Lower leg skin (tissue), 4 donors: ENCODE measurements around the gene S100G. TPM values are rescaled to one million over a fixed set of nuclear protein-coding genes. Genes with fewer than 3 reads are reported as not detected.
"Not testable (repeated sequence)": the region's sequence is repeated elsewhere in the genome, so short reads cannot be mapped to it uniquely, and the experiment has no call there.

Experiments used
- DNase-seq, 2 donors: peaks; one replicate each; pipeline ENCODE4 v3.0.0-alpha.2; 2019; ENCODE audit warnings: low spot score in 2 of 2
- H3K4me3 ChIP-seq: fragments of 200-600 bp; sonication (generic); 2 replicates; pipeline ENCODE4 v1.5.1; 2017; ENCODE audit warnings: mild to moderate bottlenecking, low read depth; ENCODE audit not compliant: poor library complexity, severe bottlenecking
- POLR2A ChIP-seq, 2 donors: fragments of 450-650 bp; IDR thresholded peaks; one replicate each; pipeline ENCODE4 v1.6.1; 2016 to 2017; ENCODE audit warnings: antibody characterized with exemption in 2 of 2, mild to moderate bottlenecking in 1 of 2, moderate library complexity in 1 of 2
- WGBS, 2 donors: methylation state at CpG; one replicate each; pipeline ENCODE4 v1.1.5; 2018; 5-methylcytosine and 5-hydroxymethylcytosine counted together
- intact Hi-C: fragments of 100-400 bp; cut with DNase I; formaldehyde crosslinking; loops from one replicate; pipeline ENCODE4 v1.15.0; 2023; ENCODE audit warnings: low total_unique reads
- total RNA-seq, 4 donors: library from RNA; depleted of rRNA; stranded (reverse); fragments of >200 nt; gene quantifications; one replicate each; pipeline ENCODE4 v1.1.0, GENCODE V29; 2016
- TF ChIP-seq, protein P1 (sequence below), 3 donors: fragments of 450-650 bp; IDR thresholded peaks; one replicate each; pipeline ENCODE4 v1.5.1; 2016; ENCODE audit warnings: antibody characterized with exemption in 3 of 3, mild to moderate bottlenecking in 3 of 3, moderate library complexity in 2 of 3

The S100G gene
- total RNA-seq, 4 donors from 2014 or later, result not detected

DNA sequence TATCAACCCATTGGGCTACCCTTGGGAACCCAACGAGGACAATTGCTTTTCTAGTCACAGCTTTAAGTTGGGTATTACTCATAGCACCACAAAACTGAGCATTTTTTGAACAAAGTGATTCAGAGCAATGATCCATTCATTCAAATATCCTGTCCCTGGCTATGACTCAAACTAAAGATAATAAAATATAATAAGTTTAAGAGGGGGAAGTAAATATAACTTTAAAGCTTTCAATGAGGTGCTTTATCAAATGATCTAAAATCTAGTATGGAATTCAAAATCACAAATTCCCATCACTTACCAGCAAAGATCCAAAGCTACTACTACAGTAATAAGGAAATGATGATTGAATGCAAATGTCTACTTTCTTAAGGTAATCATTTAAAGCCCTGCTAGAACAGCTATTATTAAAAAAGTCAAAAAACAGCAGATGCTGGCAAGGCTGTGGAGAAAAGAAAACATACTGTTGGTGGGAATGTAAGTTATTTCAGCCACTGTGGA, 39.8 kb upstream of the S100G start:
- TF ChIP-seq POLR2A (IDR thresholded peaks at IDR 0.05), result no peak
- TF ChIP-seq, protein P1, sequence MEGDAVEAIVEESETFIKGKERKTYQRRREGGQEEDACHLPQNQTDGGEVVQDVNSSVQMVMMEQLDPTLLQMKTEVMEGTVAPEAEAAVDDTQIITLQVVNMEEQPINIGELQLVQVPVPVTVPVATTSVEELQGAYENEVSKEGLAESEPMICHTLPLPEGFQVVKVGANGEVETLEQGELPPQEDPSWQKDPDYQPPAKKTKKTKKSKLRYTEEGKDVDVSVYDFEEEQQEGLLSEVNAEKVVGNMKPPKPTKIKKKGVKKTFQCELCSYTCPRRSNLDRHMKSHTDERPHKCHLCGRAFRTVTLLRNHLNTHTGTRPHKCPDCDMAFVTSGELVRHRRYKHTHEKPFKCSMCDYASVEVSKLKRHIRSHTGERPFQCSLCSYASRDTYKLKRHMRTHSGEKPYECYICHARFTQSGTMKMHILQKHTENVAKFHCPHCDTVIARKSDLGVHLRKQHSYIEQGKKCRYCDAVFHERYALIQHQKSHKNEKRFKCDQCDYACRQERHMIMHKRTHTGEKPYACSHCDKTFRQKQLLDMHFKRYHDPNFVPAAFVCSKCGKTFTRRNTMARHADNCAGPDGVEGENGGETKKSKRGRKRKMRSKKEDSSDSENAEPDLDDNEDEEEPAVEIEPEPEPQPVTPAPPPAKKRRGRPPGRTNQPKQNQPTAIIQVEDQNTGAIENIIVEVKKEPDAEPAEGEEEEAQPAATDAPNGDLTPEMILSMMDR (IDR thresholded peaks at IDR 0.05), result no peak
- DNase-seq, result no peak
- H3K4me3 ChIP-seq, result no peak overlapping the region
- 76 to 91% methylated on average over 1 of the region's 1 CpG for WGBS, 2 donors
- intact Hi-C loops, result no loop called here

DNA sequence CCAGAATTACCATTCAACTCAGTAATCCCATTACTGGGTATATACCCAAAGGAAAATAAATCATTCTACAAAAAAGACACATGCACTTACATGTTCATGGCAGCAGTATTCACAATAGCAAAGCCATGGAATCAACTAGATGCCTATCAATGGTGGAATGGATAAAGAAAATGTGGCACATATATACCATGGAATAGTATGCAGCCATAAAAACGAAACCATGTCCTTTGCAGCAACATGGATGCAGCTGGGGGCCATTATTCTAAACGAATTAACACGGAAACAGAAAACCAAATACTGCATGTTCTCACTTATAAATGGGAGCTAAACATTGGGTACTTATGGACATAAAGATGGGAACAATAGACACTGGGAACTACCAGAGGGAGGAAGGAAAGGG, 39.3 kb upstream of the S100G start:
- intact Hi-C loops, DNase-seq, H3K4me3 ChIP-seq: not testable (repeated sequence)
- WGBS, 2 donors, result 92 to 96% methylated on average over 3 of the region's 3 CpGs

DNA sequence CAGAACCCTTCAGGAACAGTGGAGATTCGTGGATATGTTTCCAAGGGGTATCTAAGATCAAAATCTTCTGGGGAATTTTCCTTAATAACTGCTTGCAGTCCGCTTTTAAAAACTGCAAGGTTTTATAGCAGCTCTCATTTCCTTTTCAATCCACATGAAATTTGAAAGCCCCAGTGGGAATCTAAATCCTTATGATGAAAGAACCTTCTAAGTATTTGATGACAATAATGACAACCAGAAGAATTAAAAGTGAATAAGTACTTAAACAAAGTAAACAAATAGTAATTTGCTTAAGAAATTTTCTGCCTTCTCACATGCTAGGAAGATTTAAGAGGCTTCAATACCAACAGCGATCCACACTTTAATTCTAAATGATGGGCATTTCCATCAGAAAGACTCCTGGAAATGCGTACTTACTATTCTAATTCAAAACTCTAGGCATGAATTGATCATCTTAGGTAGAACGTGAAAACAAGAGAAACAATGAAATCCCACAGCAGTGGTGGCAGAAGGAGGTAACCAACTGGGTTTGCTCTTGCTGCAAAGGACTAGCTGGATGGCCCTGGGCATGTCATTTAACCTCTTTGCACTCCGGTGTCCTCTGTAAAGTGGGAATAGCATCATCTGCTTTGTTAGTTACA, 37.6 kb upstream of the S100G start:
- TF ChIP-seq, protein P1 (IDR thresholded peaks at IDR 0.05), result no peak
- TF ChIP-seq POLR2A (IDR thresholded peaks at IDR 0.05), result no peak
- DNase-seq, result no peak
- intact Hi-C loops, result no loop called here
- H3K4me3 ChIP-seq, result no peak overlapping the region
- WGBS, 2 donors, result 64 to 81% methylated on average over 6 of the region's 6 CpGs

DNA sequence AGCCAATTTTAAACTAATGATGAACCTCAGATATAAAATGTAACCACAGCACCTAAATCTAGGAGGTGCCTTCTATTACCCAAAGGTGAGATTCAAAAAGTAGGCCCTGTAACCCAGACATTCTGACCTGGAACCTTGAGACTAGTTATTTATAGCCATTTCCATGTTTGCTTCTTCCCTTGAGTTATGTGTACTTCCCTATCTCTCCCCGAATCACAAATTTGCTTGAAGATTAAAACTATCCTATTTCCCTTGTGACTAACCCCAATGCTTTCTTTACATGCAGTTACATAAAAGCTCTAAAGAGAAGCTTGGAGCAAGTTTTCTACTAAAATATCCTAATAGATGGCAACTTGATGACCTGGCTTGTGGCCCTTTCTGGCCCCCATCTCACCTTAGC, 32.6 kb upstream of the S100G start:
- 84 to 94% methylated on average over 1 of the region's 1 CpG for WGBS, 2 donors
- intact Hi-C loops, result no loop called here
- TF ChIP-seq, protein P1 (IDR thresholded peaks at IDR 0.05), result no peak
- TF ChIP-seq POLR2A (IDR thresholded peaks at IDR 0.05), result no peak
- DNase-seq, result no peak
- H3K4me3 ChIP-seq, result no peak overlapping the region

DNA sequence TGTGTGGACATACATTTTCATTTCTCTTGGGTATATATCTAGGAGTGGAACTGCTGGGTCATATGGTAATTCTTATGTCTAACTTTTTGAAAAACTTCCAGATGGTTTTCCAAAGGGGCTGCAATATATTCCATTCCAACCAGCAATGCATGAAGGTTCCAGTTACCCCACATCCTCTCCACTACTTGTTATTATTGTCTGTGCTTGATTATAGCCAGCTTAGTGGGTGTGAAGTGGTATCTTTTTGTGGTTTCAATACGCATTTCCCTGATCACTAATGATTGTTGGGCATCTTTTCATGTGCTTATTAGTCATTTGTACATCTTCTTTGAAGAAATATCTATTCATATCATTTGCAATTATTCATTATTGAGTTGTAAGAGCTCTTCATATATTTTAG, 31.5 kb upstream of the S100G start:
- intact Hi-C loops, result no loop called here
- no peak for DNase-seq
- 91 to 100% methylated on average over 1 of the region's 1 CpG for WGBS, 2 donors
- TF ChIP-seq POLR2A (IDR thresholded peaks at IDR 0.05), result no peak
- TF ChIP-seq, protein P1 (IDR thresholded peaks at IDR 0.05), result no peak
- H3K4me3 ChIP-seq, result no peak overlapping the region

DNA sequence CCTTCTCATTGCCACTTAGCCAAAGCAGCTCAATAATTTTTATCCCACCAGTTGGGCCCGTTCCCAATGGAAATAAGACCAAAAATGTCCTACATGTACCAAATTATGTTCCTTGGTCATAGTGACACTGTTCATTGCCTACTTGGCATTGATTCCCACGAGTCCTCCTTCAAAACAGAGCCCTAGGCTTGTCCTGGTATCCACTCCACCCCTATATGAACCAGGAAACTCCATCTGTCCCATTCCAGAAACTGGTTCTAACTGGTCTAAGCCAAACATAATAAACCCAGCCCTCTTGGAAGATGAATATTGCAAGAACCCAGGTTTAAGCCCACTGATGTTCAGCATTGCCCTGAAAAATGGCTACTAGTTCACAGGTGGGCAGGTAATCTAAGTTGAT, 30.9 kb upstream of the S100G start:
- TF ChIP-seq, protein P1 (IDR thresholded peaks at IDR 0.05), result no peak
- no peak for TF ChIP-seq POLR2A (IDR thresholded peaks at IDR 0.05)

DNA sequence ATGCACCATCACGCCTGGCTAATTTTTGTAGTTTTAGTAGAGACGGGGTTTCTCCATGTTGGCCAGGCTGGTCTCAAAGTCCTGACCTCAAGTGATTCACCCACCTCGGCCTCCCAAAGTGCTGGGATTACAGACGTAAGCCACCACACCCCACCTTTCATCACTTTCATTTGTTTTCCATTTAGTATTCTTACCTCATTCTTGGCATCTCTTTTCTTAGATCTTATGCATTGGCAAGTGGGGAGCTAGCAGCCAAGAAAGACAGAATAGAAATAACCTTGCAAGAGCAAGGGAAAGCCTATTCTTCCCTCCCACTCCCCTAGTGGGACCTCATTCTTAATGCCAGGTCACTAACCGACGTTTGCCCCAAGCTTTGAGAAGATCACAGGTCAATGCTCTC, 21.4 kb upstream of the S100G start:
- intact Hi-C loops, DNase-seq, H3K4me3 ChIP-seq: not testable (repeated sequence)

More for the DNA sequence above, 30.9 kb upstream of the S100G start:
- 85 to 100% methylated on average over 2 of the region's 2 CpGs for WGBS, 2 donors
- H3K4me3 ChIP-seq, result no peak overlapping the region
- intact Hi-C loops, result no loop called here
- no peak for DNase-seq

More for the DNA sequence above, 21.4 kb upstream of the S100G start:
- WGBS, 2 donors, result 71 to 79% methylated on average over 6 of the region's 6 CpGs
